C4-2B (cell line): ENCODE data around the gene TXNDC11.

Experiments used
- CTCF ChIP-seq: fragments of 450-650 bp; conservative IDR thresholded peaks from 2 replicates; pipeline ENCODE4 v1.5.1; 2017; ENCODE audit warnings: mild to moderate bottlenecking
- ZFX ChIP-seq: fragments of 450-650 bp; IDR thresholded peaks from 2 replicates; pipeline ENCODE4 v1.6.1; 2017

GRCh38 chr16:11779074-11779473 is 36.4 kb upstream of the TXNDC11 start:
- TF ChIP-seq CTCF (no peak), ZFX (no peak)
